ENCODE measurements around the gene RARB.

Gene RARB

GRCh38 chr3:25441234-25441856 is 13.3 kb downstream of the RARB start:
- Histone ChIP-seq H3K4me1 (no peaks in the 10 kb centered on the region), H3K9me3 (ENCODE audit: control insufficient read depth, low read length) (no peaks in the 10 kb centered on the region), H3K27me3 (ENCODE audit: control insufficient read depth, insufficient read depth, low read length) (no peaks in the 10 kb centered on the region), H2AFZ (no peak overlapping the region), H3K4me2 (ENCODE audit: low read length) (no peak overlapping the region), H3K27ac (no peak overlapping the region), H3K4me3 (ENCODE audit: low read depth, low read length) (no peak overlapping the region), H3K36me3 (ENCODE audit: control insufficient read depth, insufficient read depth, low read length) (peaks cover 1% of the 10 kb centered on the region), H3K9ac (no peak overlapping the region), H3K79me2 (no peaks in the 10 kb centered on the region)
- peak; percentile 36 for TF ChIP-seq CTCF (IDR thresholded peaks at IDR 0.05)

- no peak overlapping the region for H3K27ac ChIP-seq
- no peak overlapping the region for H2AFZ ChIP-seq
- H3K79me2 ChIP-seq: no peaks in the 10 kb centered on the region
- TF ChIP-seq CTCF (IDR thresholded peaks at IDR 0.05): no peak
- H3K4me2 ChIP-seq (ENCODE audit: low read length): no peak overlapping the region
- H3K27me3 ChIP-seq (ENCODE audit: control insufficient read depth, insufficient read depth, low read length): no peaks in the 10 kb centered on the region
- no peaks in the 10 kb centered on the region for H3K4me1 ChIP-seq
- no peak overlapping the region for H3K9ac ChIP-seq
- H3K36me3 ChIP-seq (ENCODE audit: control insufficient read depth, insufficient read depth, low read length): no peaks in the 10 kb centered on the region
- H3K4me3 ChIP-seq (ENCODE audit: low read depth, low read length): no peak overlapping the region
- no peaks in the 10 kb centered on the region for H3K9me3 ChIP-seq (ENCODE audit: control insufficient read depth, low read length)
These were observed 14.4 kb downstream of the RARB start for GRCh38 chr3:25442486-25442885.

- Histone ChIP-seq H3K4me1 (peaks cover 4% of the 10 kb centered on the region), H2AFZ (no peak overlapping the region), H3K9ac (no peak overlapping the region), H3K4me3 (ENCODE audit: low read depth, low read length) (no peak overlapping the region), H3K27ac (no peak overlapping the region), H3K4me2 (ENCODE audit: low read length) (no peak overlapping the region), H3K79me2 (no peaks in the 10 kb centered on the region), H3K36me3 (ENCODE audit: control insufficient read depth, insufficient read depth, low read length) (no peaks in the 10 kb centered on the region), H3K27me3 (ENCODE audit: control insufficient read depth, insufficient read depth, low read length) (no peaks in the 10 kb centered on the region), H3K9me3 (ENCODE audit: control insufficient read depth, low read length) (no peaks in the 10 kb centered on the region)
- no peak for TF ChIP-seq CTCF (IDR thresholded peaks at IDR 0.05)
These were observed 16.2 kb downstream of the RARB start for GRCh38 chr3:25444273-25444672.

- no peak overlapping the region for H3K4me2 ChIP-seq (ENCODE audit: low read length)
- H3K36me3 ChIP-seq (ENCODE audit: control insufficient read depth, insufficient read depth, low read length): no peaks in the 10 kb centered on the region
These were observed 17.7 kb downstream of the RARB start for GRCh38 chr3:25445731-25446130.

More at GRCh38 chr3:25445731-25446130, 17.7 kb downstream of the RARB start:
- Histone ChIP-seq H3K9me3 (ENCODE audit: control insufficient read depth, low read length) (no peaks in the 10 kb centered on the region), H3K79me2 (no peaks in the 10 kb centered on the region), H3K27me3 (ENCODE audit: control insufficient read depth, insufficient read depth, low read length) (no peaks in the 10 kb centered on the region), H3K4me3 (ENCODE audit: low read depth, low read length) (no peak overlapping the region), H3K4me1 (peaks cover 4% of the 10 kb centered on the region), H3K9ac (no peak overlapping the region), H2AFZ (no peak overlapping the region), H3K27ac (no peak overlapping the region)
- TF ChIP-seq CTCF (IDR thresholded peaks at IDR 0.05): no peak
